Measurements from ENCODE around the gene SART1. TPM values are rescaled to one million over a fixed set of nuclear protein-coding genes. Genes with fewer than 3 reads are reported as not detected.
"Not testable (repeated sequence)": the region's sequence is repeated elsewhere in the genome, so short reads cannot be mapped to it uniquely, and the experiment has no call there.

Gene SART1
- total RNA-seq, 1 donor from 2014 or later = 35.9 TPM

- DNase-seq (ENCODE audit: low spot score) = peak; percentile 77
Observed at GRCh38 chr11:65927904-65928397, 33.6 kb upstream of the SART1 start.

GRCh38 chr11:65928667-65929066 is 32.9 kb upstream of the SART1 start:
- intact Hi-C loops (cut with DNase I) = no loop called here
- no peak for DNase-seq (ENCODE audit: low spot score)

More at GRCh38 chr11:65927904-65928397, 33.6 kb upstream of the SART1 start:
- intact Hi-C loops (cut with DNase I) = no loop called here

- no peak for DNase-seq (ENCODE audit: low spot score)
- intact Hi-C loops (cut with DNase I) = no loop called here
Observed at GRCh38 chr11:65931773-65932557, 29.6 kb upstream of the SART1 start.

- intact Hi-C loops (cut with DNase I) = no loop called here
- DNase-seq (ENCODE audit: low spot score) = no peak
Observed at GRCh38 chr11:65932558-65932919, 29.0 kb upstream of the SART1 start.

GRCh38 chr11:65934014-65934413 is 27.5 kb upstream of the SART1 start:
- no peak for DNase-seq (ENCODE audit: low spot score)
- intact Hi-C loops (cut with DNase I) = no loop called here

- intact Hi-C loops (cut with DNase I) = no loop called here
- no peak for DNase-seq (ENCODE audit: low spot score)
Observed at GRCh38 chr11:65937766-65938165, 23.8 kb upstream of the SART1 start.

GRCh38 chr11:65941720-65942310 is 19.7 kb upstream of the SART1 start:
- intact Hi-C loops (cut with DNase I) = no loop called here
- no peak for DNase-seq (ENCODE audit: low spot score)

- no peak for DNase-seq (ENCODE audit: low spot score)
- intact Hi-C loops (cut with DNase I) = no loop called here
Observed at GRCh38 chr11:65942531-65942930, 19.0 kb upstream of the SART1 start.

GRCh38 chr11:65944191-65944590 is 17.3 kb upstream of the SART1 start:
- DNase-seq (ENCODE audit: low spot score) = no peak

GRCh38 chr11:65944767-65945166 is 16.8 kb upstream of the SART1 start:
- intact Hi-C loops (cut with DNase I) = no loop called here
- DNase-seq (ENCODE audit: low spot score) = no peak

More at GRCh38 chr11:65944191-65944590, 17.3 kb upstream of the SART1 start:
- intact Hi-C loops (cut with DNase I) = no loop called here

GRCh38 chr11:65945430-65945911 is 16.1 kb upstream of the SART1 start, which contains the start of gene TSGA10IP:
TSS of gene TSGA10IP (plus strand) at chr11:65945480. CDS start at chr11:65945676, 196 bp downstream.
- intact Hi-C loops (cut with DNase I) = no loop called here
- no peak for DNase-seq (ENCODE audit: low spot score)

- intact Hi-C loops (cut with DNase I) = no loop called here
- DNase-seq (ENCODE audit: low spot score) = no peak
Observed at GRCh38 chr11:65945941-65946558, 15.5 kb upstream of the SART1 start.

- intact Hi-C loops (cut with DNase I) = no loop called here
- no peak for DNase-seq (ENCODE audit: low spot score)
Observed at GRCh38 chr11:65946655-65947054, 14.9 kb upstream of the SART1 start.

GRCh38 chr11:65947133-65947532 is 14.4 kb upstream of the SART1 start:
- no peak for DNase-seq (ENCODE audit: low spot score)
- intact Hi-C loops (cut with DNase I) = no loop called here

GRCh38 chr11:65947603-65948125 is 13.9 kb upstream of the SART1 start:
- DNase-seq (ENCODE audit: low spot score) = no peak
- intact Hi-C loops (cut with DNase I) = no loop called here

GRCh38 chr11:65950711-65951110 is 10.8 kb upstream of the SART1 start:
- DNase-seq (ENCODE audit: low spot score); intact Hi-C loops (cut with DNase I): not testable (repeated sequence)

GRCh38 chr11:65951641-65952040 is 9.9 kb upstream of the SART1 start:
- not testable (repeated sequence) for DNase-seq (ENCODE audit: low spot score)

GRCh38 chr11:65952052-65952521 is 9.4 kb upstream of the SART1 start:
- intact Hi-C loops (cut with DNase I) = no loop called here
- no peak for DNase-seq (ENCODE audit: low spot score)

More at GRCh38 chr11:65951641-65952040, 9.9 kb upstream of the SART1 start:
- intact Hi-C loops (cut with DNase I) = not testable (repeated sequence)

GRCh38 chr11:65953471-65953870 is 8.1 kb upstream of the SART1 start:
- intact Hi-C loops (cut with DNase I) = no loop called here

GRCh38 chr11:65954771-65955170 is 6.8 kb upstream of the SART1 start:
- DNase-seq (ENCODE audit: low spot score) = no peak
- intact Hi-C loops (cut with DNase I) = loop anchor here (5.0 kb wide), 1 partner anchor 308 kb away; no protein-coding TSS in a partner anchor

More at GRCh38 chr11:65953471-65953870, 8.1 kb upstream of the SART1 start:
- DNase-seq (ENCODE audit: low spot score) = no peak

All from cardiac septum (tissue), 1 donor.